GM21526 (cell line): Measurements from ENCODE around the gene PSD.

ENCODE experiments used
- ATAC-seq: cut with Tn5 transposase; IDR thresholded peaks from one replicate; pipeline ENCODE4 v1.9.1; 2021; ENCODE audit warnings: moderate library complexity; ENCODE audit not compliant: unreplicated experiment, low FRiP score

Gene PSD

GRCh38 chr10:102394801-102395399, 23.7 kb downstream of the PSD start:
- ATAC-seq, result no peak

DNA sequence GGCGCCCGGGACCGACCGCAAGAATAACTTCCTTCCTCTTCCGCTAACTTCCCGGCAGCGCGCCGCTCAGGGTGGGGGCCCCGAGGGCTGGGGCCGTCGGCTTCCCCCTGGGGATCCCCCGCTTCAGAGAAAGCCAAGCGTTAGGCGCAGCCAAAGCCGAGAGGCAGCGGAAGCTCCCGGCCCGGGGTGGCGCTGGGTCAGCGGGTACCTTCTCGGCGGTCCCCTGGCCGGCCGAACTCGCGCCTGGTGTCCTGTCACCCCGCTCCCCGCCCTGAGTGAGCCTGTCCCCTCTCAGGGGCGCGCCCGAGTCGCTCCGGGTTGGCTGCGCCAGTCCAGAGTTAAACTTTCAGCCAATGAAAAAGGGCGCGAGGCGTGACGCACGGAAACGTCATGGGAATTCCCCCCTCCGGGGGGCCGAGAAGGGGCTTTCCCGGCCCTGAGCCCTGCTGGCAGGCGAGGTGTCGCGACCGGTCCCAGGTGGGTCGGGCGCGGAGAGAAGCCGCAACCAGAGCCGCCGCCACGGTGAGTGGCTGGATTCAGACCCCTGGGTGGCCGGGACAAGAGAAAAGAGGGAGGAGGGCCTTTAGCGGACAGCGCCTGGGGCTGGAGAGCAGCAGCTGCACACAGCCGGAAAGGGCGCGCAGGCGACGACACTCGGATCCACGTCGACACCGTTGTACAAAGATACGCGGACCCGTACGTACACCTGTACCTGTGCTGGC, 24.3 kb downstream of the PSD start:
- peak; percentile 77 for ATAC-seq

DNA sequence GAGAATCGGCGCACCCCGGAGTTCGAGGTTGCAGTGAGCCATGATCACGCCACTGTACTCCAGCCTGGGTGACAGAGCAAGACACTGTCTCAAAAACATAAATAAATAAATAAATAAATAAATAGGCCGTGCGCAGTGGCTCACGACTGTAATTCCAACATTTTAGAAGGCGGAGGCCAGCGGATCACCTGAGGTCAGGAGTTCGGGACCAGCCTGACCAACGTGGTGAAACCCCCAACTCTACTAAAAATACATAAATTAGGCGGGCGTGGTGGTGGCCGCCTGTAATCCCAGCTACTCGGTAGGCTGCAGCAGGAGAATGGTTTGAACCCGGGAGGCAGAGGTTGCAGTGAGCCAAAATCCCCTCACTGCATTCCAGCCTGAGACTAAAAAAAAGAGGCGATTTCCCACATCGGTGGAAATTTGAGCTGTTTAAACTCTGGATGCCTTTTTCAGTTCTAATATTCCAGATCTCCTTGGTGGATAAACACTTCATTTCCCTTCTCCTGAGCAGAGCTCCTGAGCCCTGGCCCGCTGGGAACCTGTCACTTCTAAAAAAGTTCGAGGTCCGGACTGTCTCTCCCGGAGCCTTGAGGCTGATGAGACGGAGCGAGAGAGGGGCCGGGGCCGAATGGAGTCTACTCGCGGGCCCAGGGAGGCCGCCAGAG, 25.0 kb downstream of the PSD start:
- no peak for ATAC-seq

DNA sequence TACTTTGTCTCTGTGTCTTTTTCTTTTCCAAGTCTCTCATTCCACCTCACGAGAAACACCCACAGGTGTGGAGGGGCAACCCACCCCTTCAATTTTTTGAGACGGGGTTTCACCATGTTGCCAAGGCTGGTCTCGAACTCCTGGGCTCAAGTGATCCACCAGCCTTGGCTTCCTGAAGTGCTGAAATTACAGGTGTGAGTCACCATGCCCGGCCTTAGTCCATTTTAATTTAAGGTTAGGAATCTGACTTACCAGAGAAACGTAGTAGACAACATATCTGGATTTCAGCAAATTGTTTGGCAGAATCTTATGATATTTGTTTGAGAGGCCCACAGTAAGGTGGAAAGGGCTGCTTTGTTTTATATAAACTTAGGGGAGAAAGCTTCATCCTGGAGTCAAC, 26.3 kb downstream of the PSD start:
- no peak for ATAC-seq

DNA sequence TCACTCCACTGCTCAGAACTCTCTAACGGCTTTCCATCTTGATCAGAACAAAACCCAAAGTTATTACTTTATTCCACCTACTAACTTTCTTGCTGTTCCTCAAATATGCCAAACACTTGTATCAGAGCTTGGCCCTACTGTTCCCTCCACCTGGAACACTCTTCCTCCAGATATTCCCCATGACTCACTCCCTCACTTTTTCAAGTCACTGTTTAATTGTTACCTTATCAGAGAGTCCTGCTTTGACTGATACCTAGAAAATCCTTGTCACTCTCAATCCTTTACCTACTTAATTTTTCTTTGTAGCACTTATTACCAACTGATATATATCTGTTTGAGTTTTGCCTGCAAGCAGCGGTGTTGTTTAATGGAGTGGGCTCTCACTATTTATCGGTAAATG, 28.7 kb downstream of the PSD start:
- ATAC-seq, result no peak

DNA sequence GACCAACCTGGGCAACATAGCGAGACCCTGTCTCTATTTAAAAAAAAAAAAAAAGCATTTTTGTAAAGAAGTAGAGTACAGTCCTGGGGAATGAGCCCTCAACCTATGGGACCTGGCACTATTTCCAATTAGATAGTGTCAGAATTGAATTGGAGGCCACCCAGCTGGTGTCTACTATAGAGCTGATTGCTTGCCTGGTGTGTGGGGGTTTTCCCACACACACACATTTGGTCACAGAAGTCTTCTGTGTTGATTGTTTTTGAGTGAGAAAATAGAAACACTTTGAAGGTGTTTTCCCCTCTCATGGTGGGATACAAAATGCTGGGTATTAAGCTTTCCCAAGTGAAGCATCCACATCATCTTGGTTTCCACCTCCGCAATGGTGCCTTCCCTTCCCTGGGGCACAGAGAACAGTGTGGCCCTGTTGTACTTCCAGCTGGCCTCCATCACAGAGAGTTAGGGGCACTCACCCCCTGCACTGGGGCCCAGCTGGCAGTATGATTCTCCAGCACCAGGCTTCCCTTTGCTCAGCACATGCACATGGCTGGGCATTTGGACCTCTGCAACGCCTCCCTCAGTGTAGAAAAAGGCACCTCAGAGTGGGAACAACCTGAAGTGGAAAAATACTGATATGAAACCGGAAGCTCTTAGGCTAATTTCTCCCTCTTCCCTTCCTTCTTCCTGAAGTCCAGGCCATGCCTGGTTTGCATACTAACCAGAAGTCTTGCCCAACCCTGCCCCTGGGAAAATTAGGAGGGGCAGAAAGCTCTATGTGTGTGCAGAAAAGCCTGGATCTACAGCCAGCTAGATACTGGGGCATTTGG, 33.8 kb downstream of the PSD start:
- no peak for ATAC-seq

GRCh38 chr10:102384053-102384452, 34.5 kb downstream of the PSD start:
- no peak for ATAC-seq

DNA sequence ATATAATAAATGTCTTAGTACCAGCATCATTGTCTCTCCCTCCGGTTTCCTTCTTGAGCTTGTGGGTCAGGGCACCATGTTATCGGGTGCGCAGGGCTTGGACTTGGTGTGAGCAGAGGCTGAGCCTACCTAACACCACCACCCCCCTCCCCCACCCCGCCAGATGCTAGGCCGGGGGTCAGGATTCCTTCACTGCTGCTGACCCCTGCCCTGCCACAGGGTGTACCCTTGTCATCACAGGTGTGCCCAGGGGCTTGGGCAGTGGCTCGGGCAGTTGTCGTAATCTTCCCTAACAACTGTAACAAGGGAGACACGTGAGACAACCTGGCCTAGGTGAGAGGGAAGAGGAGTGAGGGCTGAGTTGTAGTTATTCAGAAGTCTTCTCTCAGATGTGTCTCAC, 35.7 kb downstream of the PSD start:
- ATAC-seq, result no peak

DNA sequence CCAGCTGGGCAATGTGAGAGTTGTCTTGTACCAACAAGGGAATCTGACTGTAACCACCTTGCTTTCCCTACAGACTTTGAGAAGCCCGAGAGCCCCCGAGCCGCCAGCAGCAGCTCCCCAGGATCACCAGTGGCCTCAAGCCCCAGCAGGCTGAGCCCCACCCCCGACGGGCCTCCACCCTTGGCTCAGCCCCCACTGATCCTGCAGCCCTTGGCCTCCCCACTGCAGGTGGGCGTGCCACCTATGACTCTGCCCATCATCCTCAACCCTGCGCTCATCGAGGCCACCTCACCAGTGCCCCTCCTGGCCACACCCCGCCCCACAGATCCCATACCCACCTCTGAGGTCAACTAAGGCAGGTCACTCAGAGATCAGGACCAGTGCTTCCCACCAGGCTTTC, 36.6 kb downstream of the PSD start:
- ATAC-seq, result no peak

DNA sequence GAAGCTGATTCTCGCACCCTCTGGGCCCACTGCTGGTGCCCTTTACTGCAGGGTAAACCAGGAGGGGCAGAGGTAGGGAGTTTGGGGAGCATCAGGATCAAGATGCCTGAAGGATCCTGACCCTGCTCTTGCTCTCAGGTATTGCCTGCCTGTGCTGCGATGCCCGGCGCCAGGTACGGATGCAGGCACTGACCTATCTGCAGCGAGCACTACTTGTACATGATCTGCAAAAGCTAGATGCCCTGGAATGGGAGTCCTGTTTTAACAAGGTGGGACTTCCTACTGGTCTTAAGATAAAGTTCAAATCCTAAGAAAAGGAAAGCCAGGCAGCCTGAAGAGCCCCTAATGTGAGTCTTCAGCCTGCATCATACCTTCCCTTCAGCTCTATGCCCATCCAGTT, 39.2 kb downstream of the PSD start:
- no peak for ATAC-seq

DNA sequence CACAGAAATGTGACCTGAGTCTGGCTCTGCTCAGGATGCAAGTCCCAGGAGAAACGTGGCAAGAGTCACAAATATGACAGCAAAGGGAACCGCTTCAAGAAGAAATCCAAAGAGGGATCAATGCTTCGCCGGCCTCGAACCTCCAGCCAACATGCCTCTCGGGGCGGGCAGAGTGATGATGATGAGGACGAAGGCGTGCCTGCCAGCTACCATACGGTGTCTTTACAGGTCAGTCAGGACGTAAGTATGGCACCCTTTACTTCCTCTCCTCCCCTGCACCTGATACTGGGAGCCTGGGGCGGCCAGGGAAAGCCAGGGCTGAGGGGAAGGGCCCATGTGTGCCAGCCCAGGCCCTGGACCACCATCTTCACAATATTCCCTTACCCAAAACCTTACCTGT, 41.7 kb downstream of the PSD start:
- no peak for ATAC-seq

DNA sequence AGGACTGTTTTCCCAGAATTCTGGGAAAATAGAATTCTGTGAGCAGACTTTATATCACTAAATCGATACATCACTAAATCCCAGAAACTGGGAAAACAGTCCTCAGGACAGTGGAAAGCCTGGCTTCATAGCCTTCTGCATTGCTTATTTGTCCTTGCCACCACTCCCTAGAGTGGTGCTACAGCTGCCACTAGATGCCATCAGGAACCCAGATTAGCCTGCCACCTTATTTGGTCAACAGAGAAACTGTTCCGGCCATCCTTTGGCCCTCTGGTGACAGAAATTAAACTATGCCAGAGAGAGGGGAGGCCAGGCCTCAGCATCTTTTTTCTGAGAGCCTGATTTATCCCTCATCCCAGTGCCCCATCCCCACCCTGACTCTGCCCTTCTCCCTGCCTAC, 42.7 kb downstream of the PSD start:
- ATAC-seq, result no peak

- ATAC-seq, result no peak
Measured at GRCh38 chr10:102375250-102375649, 43.3 kb downstream of the PSD start.

DNA sequence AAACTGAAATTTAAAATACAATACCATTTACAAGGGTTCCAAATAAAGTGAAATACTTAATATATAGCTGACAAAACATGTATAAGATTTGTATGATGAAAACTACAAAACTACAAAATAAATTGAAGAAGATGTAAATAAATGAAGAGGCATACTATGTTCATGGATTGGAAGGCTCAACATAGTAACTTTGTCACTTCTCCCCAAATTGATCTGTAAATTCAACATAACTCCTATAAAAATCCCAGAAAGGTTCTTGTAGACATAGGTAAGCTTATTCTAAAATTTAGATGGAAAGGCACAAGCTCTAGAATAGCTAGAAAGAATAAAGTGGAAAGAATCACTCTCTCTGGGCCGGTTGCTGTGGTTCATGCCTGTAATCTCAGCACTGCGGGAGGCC, 47.3 kb downstream of the PSD start:
- ATAC-seq, result no peak

GRCh38 chr10:102368077-102368476, 50.5 kb downstream of the PSD start:
- ATAC-seq, result no peak

DNA sequence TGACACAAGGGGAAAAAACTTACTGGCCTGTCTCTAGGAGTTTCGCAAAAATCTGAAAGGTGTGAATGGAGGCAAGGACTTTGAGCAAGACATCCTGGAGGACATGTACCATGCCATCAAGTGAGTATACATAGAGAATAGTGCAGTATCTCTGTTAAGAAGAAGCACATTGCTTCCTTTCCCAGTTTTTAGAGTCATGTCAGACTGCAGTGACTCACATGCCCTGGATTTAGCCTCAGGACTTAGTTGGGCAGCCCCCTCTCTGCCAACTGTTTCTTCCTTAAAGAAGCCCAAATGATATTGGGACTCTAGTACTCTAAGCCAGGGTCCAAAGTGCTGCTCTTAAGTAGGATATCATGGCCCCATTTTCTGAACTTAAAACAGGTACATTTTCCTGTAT, 51.1 kb downstream of the PSD start:
- ATAC-seq, result no peak

- no peak for ATAC-seq
Measured at GRCh38 chr10:102358712-102359382, 59.7 kb downstream of the PSD start.

- no peak for ATAC-seq
Measured at GRCh38 chr10:102354451-102354850, 64.1 kb downstream of the PSD start.
